CD4-positive, alpha-beta T cell treated with Interleukin-4 for 1 hour (primary cell): ENCODE measurements around the gene PSD.

Experiments used
- DNase-seq, 2 donors: peaks; one replicate each; pipeline ENCODE4 v3.0.0-alpha.2; 2020 to 2022

PSD gene

DNA sequence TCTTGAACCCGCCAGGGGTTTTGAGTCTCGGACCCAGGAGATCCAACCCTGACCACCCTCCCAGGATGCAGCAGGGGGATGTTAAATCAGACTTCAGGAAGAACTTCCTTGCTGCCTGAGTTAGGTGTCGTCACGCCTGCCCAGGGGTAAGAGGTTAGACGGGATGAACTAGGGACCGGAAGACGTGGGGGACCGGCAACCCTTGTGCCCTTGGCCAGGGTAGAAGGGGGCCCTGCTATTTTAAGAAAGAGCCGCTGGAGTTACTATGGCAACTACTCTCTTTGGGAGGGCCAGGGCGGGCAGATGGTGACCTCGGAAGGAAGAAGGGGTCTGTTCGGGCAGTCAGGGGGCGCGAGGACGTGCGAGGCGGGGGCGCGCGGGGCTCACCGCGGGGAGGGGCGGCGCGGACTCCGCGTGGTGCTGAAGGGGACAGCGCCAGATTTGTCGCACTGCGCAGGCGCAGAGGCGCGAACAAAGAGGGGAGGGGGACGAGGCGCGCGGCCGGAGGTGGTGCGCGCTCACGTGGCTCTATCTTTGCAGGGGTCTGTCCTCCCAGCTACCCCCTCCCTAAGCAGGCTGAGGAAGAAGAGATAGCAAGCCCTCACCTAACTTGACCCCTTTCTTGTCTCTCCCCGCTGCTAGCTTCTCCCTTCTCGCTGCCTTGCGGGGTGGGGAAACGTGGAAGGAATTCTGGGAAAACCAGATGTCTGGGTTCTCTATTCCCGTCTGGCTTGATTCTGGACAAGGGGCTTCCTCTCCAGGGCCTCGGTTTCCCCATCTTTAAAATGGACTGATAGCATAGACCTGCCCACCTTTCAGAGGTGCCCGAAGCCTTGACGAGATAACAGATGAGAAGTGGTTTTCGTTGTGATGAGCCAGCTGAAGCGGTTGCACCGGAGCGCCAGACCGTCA, 940 bp upstream of the PSD start:
- DNase-seq: peak; percentile 58 to 69

DNA sequence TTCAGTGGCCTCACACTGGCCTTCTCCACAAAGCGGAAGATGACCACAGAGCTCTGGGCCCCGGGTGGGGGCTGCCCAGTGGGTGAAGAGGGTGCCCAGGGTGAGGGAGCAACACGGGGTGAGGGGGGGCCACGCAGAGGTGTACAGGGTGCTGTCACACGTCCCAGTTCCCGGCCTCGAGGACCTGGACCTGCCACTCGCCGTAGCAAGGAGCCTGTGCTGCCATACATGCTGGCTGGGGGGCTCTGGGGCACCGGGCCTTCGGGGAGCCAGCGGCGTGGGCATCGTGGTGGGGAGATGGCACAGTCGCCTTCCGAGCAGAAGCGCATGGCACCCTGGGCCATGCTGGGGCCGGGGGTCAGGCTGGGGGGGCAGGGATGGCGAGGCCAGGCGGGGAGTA, 1.9 kb downstream of the PSD start:
- DNase-seq: no peak

DNA sequence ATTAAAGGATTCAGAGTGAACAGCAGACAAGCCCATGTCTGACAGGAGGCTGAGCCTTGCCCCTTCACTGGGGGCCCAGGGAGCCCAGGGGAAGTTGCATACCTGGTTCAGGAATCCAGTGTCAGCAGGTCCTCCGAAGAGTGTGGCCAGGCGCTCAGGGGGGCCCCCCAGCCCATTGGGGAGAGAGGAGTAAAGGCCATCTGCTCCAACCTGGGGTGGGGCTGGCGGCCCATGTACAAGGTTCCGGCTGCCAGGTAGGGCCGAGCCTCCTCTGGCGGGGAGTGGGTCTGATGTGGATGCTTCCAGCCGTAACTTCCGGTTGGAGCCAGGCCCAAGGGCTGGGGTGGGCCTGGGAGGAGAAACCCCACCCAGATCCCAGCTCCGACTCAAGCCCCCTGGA, 2.3 kb downstream of the PSD start:
- no peak for DNase-seq

DNA sequence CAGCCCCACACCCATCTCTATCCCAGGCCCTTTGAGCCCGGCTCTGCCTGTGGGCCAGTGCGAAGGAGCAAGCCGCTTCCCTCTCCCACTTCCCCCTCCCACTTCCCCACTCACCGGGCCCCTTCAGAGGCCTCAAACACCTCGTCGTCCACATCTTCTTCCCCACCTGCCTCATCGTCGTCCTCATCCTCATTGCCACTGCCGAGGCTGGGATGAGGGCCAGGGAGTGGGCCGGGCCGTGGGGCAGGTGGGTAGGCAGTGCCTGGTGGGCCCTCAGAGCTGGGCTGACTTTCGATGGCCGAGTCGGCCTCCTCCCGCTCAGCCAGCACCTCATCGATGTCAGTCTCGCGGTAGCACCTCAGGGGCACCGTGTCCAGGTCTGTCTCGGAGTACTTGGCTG, 3.8 kb downstream of the PSD start:
- DNase-seq: no peak

DNA sequence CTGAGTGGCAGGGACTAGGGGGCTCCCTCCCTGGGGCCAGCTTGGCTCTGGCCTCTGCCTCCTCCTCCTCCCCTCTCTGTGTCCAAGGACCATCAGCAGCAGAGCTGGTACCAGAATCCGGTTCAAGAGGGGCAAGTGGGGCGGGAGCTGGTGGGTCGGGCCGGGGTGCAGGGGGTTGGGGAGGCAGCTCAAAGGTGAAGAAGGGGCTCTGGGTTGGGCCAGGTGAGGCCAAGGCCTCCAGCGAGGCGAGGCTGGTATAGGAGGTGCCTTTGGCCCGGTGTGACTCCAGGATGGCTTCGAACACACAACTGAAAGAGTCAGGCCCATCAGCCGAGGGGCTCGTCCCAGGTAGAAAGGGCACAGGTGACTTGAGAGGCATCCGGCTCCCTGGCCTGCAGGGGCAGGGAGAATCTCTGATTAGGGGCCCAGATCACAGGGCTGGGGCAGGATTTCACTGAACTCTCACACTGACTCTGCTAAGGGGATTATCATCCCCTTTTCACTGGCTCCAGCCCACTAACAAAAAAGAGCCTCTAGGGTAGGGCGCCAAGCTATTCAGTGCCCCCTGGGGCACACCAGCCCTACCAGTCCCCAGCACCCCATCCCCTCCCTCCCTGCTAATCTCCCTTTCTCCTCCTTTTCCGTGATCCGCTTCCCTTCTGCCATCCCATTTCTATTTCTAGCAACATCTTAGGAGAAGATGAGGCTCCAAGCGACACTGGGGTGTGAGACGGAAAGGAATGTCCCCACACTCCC, 4.6 kb downstream of the PSD start:
- DNase-seq: no peak

DNA sequence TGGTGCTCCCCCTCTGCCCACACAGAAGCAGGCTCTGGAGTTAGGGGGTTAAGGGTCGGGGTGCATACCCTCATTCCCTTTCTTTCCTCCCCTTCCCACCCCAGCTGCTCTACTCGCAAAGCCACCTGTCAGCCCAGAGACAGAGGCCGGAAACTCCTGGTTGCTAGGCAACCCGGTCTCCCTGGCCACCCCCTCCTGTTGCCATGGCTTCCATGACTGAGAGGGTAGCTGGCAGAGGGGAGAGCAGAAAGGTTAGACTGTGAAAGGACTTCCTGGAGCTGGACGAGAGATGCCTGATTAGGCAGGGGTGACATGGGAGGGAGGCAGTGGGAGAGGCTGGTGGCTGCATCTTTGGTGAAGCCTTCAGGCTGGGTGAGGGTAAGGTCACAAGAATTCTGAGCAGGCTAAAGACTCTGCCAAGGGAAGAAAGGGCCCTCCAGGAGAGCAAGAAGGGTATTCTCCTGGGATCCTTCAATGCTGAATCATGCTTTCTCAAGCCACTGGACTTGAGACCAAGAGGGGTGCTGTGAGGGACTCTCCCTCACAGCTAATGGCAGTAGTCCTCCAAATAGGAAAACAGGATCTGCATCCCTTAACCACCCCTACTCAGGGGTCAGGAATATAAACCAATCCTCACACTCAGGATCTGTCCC, 5.4 kb downstream of the PSD start:
- peak; percentile 46 to 58 for DNase-seq

DNA sequence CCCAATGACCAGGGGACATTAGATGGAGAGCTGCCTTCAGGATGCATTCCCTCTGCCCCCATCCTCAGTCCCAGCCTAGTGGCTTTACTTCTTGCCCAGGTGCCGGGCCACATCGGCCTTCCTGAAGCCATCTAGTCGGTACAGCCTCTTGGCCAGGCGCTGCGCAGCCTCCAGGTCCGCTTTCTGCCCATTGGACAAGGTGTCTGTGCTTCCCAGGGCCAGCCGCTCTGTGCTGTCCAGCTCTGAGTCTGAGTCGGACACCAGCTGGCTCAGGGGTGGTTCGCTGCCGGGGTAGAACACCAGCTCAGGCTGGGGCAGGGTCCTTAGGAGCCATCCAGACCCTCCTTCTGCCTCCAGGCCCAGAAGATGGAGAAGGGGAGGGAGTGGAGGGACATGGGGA, 6.3 kb downstream of the PSD start:
- no peak for DNase-seq

DNA sequence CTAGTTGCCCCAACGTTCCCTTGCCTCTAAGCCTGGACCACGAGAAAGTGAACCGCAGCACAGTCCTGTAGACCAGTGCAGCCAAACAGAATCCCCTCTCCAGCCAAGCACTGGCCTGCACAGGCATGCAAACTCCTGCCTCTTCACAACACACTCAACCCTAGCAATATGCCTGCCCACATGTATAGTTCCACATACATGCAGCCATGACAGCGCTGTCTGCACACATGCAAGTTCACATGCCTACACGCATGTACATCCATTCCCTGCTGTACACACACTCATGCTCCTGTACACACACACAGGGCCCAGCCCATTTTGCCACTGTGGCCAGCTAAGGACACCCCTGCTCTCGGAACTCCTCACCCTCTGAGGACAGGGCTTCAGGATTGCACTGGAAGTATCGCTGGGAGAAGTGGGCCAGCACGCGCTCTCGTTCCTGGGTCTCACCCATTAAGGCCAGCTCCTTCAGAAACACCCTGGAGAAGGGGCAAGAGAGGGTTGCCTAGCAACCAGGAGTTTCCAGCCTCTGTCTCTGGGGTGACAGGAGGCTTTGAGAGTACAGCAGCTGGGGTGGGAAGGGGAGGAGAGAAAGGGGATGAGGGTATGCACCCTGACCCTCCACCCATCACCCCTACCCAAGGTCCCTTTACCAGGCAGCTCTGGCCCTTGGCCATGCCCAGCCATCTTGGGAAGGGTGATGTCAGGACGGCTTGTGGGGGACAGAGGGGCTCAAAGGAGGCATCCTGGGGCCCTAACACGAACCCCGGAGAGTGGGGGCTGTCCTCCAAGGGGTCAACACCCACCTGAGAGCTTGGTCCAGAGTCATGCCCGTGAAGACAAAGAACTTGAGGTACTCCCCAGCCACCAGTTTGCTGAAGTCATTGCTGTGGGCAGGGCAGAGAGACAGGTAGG, 7.0 kb downstream of the PSD start:
- DNase-seq: no peak

DNA sequence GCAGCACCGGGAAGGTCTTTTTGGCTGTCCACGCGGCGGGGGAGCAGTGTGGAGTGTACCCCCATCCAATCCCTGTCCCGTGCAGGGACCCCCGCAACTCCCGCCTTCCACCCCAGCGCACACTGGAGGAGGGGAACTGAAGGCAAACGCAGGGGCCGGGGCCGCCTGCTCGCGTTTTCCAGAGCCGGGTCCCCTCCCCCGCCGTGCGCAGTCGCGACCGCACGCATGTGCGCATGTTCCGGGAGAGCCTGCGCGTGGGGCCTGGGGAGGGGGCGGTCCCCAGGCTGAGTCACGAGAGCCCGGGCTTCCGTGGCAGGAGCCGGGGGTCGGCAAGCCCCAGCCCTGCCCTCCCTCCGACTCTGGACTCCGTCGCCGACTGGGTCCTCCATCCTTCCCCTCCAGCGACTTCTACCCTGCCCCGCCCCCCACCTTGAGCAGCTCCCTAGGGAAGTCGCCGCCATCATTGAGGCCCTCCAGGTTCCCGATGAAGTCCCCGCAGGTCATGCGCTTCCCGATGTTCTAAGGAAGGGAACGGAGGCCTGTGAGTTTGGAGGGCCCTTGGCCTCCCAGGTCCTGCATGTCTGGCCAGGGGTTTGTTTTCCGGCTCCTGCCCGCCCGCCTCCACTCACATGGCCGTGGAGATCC, 8.0 kb downstream of the PSD start:
- DNase-seq: peak; percentile 41 to 53

DNA sequence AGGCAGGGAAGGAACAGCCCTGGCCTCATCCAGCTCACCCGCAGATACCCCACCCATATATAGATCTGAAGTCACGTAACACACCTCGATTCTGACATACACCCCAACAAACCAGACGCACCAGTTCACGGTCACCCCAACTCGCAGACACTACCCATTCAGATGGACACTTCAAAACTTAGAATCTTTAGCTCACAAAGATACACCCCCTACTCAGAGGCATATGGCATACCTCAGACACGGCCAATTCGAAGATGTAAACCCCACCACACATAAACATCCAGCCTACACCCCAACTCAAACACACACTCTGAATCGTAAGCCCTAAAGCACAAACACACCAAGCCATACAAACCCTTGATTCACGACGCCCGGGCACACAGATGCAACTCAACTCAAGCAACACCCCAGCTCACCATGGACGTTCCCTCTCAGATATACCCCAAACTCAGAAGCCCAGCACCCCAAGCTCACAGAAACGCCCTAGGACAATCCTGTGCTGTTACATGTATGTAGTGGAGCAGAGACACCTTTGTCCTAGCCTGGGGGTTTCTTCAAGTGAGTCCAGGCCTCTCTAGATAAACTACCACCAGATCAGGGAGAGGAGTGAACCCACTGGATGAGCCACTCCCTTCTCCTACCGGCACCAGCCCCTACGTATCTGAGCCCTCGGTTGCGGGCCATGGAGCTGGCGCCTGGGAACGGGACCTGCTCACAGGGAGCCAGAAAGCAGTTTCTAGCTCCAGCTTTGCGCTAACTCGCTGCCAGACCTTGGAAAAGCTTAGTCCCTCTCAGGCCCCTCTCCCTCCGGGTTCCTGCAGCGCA, 8.8 kb downstream of the PSD start:
- no peak for DNase-seq

DNA sequence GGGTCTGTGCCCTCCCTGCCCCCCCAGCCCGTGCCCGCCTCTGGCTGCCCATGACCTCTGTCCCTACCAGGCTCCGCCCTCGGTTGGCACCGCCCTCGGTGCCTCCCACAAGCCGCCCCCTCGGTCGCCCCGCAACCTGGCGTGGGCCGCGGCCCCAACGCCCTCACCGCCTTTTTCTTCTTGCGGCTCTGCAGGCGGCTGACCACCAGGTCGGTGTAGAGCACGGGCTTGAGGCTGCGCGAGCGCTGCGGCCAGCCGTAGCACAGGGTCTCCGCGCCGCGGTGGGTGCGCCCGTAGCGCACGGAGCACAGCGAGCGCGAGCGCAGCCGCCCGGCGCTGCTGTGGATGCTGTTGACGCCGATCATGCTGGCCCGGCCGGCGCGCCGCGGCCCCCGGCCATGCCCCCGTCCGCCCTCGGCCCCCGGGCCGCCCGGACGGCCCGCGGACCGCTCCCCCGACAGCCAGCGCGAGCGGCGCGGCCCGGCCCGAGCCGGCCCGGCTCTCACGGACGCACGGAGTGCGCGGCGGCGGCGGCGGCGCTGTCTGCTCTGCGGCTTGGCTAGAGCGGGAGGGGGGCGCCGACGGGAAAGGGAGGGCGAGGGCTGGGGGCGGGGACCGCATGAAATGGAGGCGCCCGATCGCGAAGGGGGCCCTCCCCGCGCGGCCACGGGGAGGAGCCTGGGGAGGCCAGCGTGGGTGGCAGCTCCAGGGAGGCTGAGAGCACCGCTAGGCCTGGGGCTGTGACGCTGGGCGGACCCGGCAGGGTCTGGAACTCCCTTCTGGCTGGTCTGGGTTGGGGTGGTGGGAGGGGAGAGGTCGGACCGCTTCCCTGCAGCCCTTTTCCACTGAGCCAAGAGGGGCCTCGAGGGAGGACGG, 9.6 kb downstream of the PSD start:
- peak; percentile 73 to 74 for DNase-seq

DNA sequence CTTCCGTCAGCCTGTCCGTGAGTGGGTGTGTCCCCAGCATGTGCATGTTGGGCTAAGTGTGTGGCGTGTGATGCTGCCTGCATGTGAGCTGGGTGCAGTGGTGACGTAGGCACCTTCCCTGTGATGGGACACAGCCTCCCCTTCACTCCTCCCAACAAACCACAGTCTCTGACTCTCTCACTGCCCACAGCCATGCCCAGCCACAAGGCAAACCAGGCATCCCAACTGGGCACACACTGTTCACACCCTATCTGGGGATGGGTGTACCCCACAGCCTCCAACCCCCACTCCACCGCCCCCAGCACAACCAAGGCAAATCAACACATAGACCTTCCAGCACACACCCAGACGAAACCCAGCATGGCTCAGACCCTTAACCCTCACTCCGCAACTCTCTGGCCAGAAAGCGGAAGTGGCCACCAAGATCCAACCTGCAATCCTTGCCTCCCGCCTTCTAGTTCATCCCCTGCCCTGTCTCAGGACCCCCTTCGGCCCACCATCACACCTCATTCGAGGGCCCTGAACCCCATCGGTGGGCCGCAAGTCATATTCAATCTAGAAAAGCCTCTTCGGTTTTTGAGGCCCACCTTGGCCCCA, 10.4 kb downstream of the PSD start:
- peak in 1 of 2 donors; percentile 24 for DNase-seq

DNA sequence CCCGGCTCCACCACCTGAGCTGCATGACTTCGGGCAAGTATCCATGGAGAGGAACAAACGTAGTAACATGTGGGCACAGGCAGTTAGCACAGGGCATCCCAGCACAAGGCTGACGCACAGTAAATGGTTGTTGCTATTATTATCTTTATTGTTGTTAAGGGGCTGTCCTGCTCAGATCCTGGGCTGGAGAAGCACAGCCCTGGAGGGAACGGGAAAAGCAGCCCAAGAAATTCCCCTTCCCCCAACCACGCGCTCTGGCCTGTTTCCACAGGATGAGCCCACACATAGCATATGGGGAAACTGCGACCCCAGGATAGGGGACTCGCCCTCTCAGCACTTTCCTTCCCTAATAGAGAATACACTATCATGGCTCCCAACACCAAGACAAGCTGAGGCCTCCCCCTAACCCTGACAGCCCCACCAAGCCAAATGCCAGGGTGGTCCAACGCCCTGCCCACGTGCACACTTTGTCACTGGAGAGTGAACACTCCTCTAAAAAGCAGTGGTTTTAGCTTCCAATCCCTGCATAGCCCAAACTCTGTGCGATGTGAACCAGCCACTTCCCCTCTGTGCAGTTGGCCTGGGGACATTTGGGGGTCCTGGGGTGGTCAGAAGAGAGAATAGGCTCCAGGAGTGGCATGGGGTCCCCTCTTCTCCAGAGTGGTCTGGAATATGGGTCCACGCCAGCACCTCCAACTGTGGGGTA, 11.0 kb downstream of the PSD start:
- DNase-seq: peak in 1 of 2 donors; percentile 11

DNA sequence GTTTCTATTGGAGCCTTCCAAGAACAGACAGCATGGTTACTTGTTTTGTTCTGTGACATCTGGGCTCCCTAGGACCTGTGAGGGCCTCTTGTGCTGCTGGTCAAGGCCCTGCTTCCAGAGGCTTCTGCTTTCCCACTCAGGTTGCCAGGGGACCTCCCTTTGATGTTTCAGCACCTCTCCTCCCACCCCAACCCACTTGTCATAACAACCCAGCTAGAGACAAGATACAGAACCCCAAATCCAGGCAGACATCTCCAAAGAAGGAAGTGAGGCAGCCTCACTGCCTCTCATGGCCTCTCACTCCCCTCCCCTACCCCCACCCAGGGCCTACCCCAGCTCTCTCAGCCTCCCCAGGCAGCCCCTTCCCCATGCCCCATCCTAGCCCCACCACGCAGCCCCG, 11.8 kb downstream of the PSD start:
- DNase-seq: peak in 1 of 2 donors; percentile 19

DNA sequence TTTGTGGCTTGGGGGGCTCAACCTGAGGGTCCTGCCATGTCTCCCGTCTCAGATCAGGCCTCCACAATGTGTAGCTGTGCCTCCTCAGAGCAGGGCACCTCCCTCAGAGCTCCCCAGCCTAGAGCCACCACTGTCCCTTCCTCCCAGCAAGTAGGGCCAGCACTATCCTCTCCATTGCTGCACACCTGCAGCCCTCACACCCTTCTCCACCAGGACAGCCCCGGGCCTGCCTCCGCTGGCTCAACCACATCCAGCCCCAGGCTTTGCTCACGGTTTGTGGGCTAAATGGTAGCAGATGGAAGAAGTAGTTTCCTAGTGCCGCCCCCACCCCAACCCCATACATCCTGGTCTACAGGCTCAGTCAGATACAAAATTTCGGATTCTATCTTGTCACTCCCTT, 13.0 kb downstream of the PSD start:
- DNase-seq: peak in 1 of 2 donors; percentile 42

DNA sequence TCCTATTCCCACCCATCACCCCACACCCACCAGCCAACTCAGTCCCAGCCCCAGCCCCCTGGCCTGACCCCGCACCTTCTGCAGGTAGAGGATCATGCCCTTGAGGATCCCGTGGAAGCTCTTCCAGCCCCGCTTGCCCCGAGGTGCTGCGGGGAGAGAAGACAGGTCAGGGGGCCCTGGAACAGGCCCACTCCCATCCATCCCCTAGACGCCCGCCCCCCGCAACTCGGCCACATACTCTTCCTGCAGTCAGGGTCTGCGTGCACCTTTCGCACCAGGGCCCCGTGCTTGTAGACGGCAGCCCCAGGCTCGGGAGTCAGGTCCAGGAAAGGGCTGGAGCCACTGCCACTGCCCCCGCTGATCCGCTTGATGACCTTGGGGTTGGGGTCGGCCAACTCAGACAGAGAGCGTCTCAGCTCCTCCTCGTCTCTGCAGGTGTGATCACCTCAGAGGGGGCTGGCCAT, 13.4 kb downstream of the PSD start:
- DNase-seq: peak in 1 of 2 donors; percentile 34

DNA sequence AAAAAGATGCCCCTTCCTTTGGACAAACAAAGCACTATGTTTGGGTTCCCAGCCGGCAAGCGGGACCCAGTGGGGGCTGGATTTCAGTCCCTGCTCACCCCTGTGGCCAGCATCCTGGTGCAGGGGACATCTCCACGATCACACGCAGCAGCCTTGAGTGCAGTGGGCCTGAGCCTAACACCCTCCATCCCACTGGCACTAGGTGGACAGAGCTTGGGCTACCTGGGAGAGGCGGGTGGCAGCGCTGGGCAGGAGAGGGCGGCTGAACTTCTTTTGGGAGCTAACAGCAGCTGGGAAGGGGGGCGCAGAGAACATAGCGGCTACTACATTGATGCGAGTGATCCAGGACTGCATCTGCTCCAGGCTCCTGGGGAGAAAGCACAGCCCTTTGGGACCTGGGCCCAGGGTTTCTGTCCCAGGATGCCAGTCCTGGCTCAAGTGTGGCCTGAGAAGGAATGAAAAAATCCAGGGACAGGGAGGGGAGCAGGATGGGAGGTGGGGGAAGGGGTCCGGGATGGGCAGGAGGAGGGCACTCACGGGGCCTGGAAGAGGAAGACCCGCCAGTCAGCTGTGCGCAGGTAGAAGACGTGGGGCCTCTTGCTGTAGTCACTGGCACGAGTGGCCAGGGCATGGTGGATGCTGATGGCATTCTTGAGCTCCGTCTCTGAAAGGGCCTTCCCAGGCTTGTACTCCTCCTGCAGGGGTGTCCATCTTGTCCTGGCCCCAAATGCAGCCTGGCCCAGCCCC, 14.1 kb downstream of the PSD start:
- DNase-seq: peak; percentile 41 to 45

DNA sequence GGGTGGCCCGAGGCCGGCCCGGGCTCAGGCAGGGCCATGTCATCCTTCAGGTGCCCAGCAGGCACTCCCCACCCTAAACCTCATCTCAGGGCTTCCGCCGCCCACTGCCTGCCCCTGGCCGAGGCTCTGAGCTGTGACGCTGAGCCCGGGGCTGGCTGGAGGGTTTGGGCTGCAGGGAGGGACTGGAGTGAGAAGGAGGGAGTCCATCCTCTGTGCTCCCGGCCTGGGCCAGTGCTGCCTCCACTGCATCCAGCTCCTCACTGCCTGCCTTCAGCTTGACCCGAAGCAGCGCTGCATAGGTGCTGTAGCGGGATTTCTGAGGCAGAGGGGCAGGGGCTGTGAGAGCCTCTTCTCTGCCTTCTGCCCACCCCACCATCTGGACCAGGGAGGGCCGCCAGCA, 15.5 kb downstream of the PSD start:
- DNase-seq: peak in 1 of 2 donors; percentile 22
